IMR-90 (cell line): ENCODE data around the gene ZNF791.
A peak's percentile ranks its signal among the peaks of the same experiment; 100 is the strongest.

Experiments used
- ELK1 ChIP-seq: fragments of 150-350 bp; IDR thresholded peaks from 2 replicates; pipeline ENCODE4 v1.6.1; 2016; ENCODE audit warnings: low read depth, mild to moderate bottlenecking, low read length, moderate library complexity, borderline replicate concordance
- FOS ChIP-seq: fragments of 150-350 bp; IDR thresholded peaks from 2 replicates; pipeline ENCODE4 v1.6.1; 2016; ENCODE audit warnings: low read depth, low read length
- MXI1 ChIP-seq: IDR thresholded peaks from 2 replicates; pipeline ENCODE4 v1.6.1; 2012; ENCODE audit warnings: low read depth, mild to moderate bottlenecking, low read length, moderate library complexity, borderline replicate concordance
- POLR2A ChIP-seq: IDR thresholded peaks from 2 replicates; pipeline ENCODE4 v1.6.1; 2012; ENCODE audit warnings: mild to moderate bottlenecking, low read depth, low read length
- RAD21 ChIP-seq: IDR thresholded peaks from 2 replicates; pipeline ENCODE4 v1.6.1; 2012; ENCODE audit warnings: low read length, improper control_type of control experiment
- RFX5 ChIP-seq: IDR thresholded peaks from 2 replicates; pipeline ENCODE4 v1.8.0; 2012; ENCODE audit warnings: low read depth, mild to moderate bottlenecking, low read length, moderate library complexity
- SMC3 ChIP-seq: fragments of 150-350 bp; IDR thresholded peaks from 2 replicates; pipeline ENCODE4 v1.6.1; 2016; ENCODE audit warnings: low read depth, mild to moderate bottlenecking, antibody characterized with exemption, low read length, moderate library complexity
- USF2 ChIP-seq: fragments of 150-350 bp; IDR thresholded peaks from 2 replicates; pipeline ENCODE4 v1.6.1; 2017; ENCODE audit warnings: mild to moderate bottlenecking, antibody characterized with exemption, low read length, low read depth
- TF ChIP-seq, protein P1 (sequence below): conservative IDR thresholded peaks from 2 replicates; pipeline ENCODE4 v1.5.1; 2012; ENCODE audit warnings: mild to moderate bottlenecking, low read depth, low read length, improper control_type of control experiment

DNA sequence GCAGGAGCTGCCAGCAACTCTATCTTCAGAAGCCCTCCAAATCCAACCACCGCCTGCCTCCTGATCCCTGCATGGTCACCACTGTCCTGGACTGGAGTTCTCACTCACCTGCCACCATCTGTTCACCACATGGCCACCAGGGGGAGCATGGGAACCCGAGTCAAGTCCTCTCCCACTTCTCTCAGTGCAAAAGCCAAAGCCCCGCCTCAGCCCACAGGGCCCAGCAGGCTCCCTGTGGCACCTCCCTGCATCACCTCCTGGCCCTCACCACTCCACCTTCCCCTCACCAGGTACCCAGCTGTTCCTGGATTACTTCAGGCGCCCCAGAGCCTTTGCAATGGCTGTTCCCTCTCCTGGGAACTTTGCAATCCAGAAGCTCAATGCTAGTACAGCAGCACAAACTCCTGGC lies 65.7 kb downstream of the ZNF791 start:
- TF ChIP-seq, protein P1, sequence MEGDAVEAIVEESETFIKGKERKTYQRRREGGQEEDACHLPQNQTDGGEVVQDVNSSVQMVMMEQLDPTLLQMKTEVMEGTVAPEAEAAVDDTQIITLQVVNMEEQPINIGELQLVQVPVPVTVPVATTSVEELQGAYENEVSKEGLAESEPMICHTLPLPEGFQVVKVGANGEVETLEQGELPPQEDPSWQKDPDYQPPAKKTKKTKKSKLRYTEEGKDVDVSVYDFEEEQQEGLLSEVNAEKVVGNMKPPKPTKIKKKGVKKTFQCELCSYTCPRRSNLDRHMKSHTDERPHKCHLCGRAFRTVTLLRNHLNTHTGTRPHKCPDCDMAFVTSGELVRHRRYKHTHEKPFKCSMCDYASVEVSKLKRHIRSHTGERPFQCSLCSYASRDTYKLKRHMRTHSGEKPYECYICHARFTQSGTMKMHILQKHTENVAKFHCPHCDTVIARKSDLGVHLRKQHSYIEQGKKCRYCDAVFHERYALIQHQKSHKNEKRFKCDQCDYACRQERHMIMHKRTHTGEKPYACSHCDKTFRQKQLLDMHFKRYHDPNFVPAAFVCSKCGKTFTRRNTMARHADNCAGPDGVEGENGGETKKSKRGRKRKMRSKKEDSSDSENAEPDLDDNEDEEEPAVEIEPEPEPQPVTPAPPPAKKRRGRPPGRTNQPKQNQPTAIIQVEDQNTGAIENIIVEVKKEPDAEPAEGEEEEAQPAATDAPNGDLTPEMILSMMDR: peak; percentile 75
- no peak for TF ChIP-seq ELK1
- TF ChIP-seq RFX5: no peak
- TF ChIP-seq FOS: no peak
- TF ChIP-seq RAD21: peak; percentile 50
- no peak for TF ChIP-seq USF2
- TF ChIP-seq MXI1: no peak
- TF ChIP-seq POLR2A: no peak
- TF ChIP-seq SMC3: peak; percentile 69
